GM12875 (cell line): ENCODE measurements around the gene ZFX.

Experiments used
- H3K4me3 ChIP-seq: one replicate; pipeline ENCODE4 v1.5.1; 2011; ENCODE audit warnings: low read depth, low read length, control low read depth
- CTCF ChIP-seq: IDR thresholded peaks from 2 replicates; pipeline ENCODE4 v1.5.1; 2011; ENCODE audit warnings: low read depth, mild to moderate bottlenecking, control low read depth, inconsistent platforms, low read length, moderate library complexity, borderline replicate concordance; ENCODE audit not compliant: insufficient read depth

Gene ZFX

GRCh38 chrX:24186483-24186882 is 37.0 kb downstream of the ZFX start:
- no peak for TF ChIP-seq CTCF
- no peak overlapping the region for H3K4me3 ChIP-seq

GRCh38 chrX:24186986-24187385 is 37.5 kb downstream of the ZFX start:
- no peak for TF ChIP-seq CTCF
- no peak overlapping the region for H3K4me3 ChIP-seq

- no peak for TF ChIP-seq CTCF
- H3K4me3 ChIP-seq, result no peak overlapping the region
Observed at GRCh38 chrX:24189490-24189889, 40.0 kb downstream of the ZFX start.

GRCh38 chrX:24190500-24191156 is 41.1 kb downstream of the ZFX start:
- no peak overlapping the region for H3K4me3 ChIP-seq
- TF ChIP-seq CTCF, result no peak

- no peak for TF ChIP-seq CTCF
- no peak overlapping the region for H3K4me3 ChIP-seq
Observed at GRCh38 chrX:24196509-24196908, 47.0 kb downstream of the ZFX start.

GRCh38 chrX:24198101-24198500 is 48.6 kb downstream of the ZFX start:
- TF ChIP-seq CTCF, result no peak
- no peak overlapping the region for H3K4me3 ChIP-seq

- H3K4me3 ChIP-seq, result no peak overlapping the region
- no peak for TF ChIP-seq CTCF
Observed at GRCh38 chrX:24200133-24200532, 50.6 kb downstream of the ZFX start.
